Measurements from ENCODE around the gene NOTUM.

NOTUM gene

GRCh38 chr17:81961087-81961511, at the start of gene NOTUM:
TSS of gene NOTUM (minus strand) at chr17:81961187. CDS start at chr17:81960909, 278 bp downstream.
- no peak within 1 kb of the TSS for H3K27ac ChIP-seq
- ChIA-PET POLR2A (ENCODE audit: low non-redundant PET) (no interaction called here), CTCF (interaction anchor here (1.4 to 3.2 kb wide), 5 partner anchors 22 to 76 kb away, joined by 4 to 128 read pairs (median 12); partner anchors contain the start of genes CENPX, DCXR and LRRC45)
- TF ChIP-seq CTCF (conservative IDR thresholded peaks at IDR 0.05; ENCODE audit: low read depth), result peak; percentile 60
- no peak for DNase-seq (ENCODE audit: low spot score)

GRCh38 chr17:82009413-82009812, 48.4 kb upstream of the NOTUM start:
- no peak for TF ChIP-seq CTCF (conservative IDR thresholded peaks at IDR 0.05; ENCODE audit: low read depth)
- CTCF ChIA-PET, result interaction anchor here (4.7 kb wide), 1 partner anchor 12 kb away, joined by 25 read pairs; no protein-coding TSS in a partner anchor
- POLR2A ChIA-PET (ENCODE audit: low non-redundant PET), result no interaction called here
- no peak overlapping the region; the same call in 1 of the 2 replicates for H3K27ac ChIP-seq
- no peak for DNase-seq (ENCODE audit: low spot score)

GRCh38 chr17:82008941-82009405, 48.0 kb upstream of the NOTUM start:
- peak overlapping the region; percentile 1; the same call in 1 of the 2 replicates for H3K27ac ChIP-seq
- no peak for DNase-seq (ENCODE audit: low spot score)
- POLR2A ChIA-PET (ENCODE audit: low non-redundant PET), result no interaction called here
- CTCF ChIA-PET, result interaction anchor here (0.6 to 4.7 kb wide), 2 partner anchors 12 to 126 kb away, joined by 3 to 25 read pairs; no protein-coding TSS in a partner anchor
- TF ChIP-seq CTCF (conservative IDR thresholded peaks at IDR 0.05; ENCODE audit: low read depth), result no peak

DNA sequence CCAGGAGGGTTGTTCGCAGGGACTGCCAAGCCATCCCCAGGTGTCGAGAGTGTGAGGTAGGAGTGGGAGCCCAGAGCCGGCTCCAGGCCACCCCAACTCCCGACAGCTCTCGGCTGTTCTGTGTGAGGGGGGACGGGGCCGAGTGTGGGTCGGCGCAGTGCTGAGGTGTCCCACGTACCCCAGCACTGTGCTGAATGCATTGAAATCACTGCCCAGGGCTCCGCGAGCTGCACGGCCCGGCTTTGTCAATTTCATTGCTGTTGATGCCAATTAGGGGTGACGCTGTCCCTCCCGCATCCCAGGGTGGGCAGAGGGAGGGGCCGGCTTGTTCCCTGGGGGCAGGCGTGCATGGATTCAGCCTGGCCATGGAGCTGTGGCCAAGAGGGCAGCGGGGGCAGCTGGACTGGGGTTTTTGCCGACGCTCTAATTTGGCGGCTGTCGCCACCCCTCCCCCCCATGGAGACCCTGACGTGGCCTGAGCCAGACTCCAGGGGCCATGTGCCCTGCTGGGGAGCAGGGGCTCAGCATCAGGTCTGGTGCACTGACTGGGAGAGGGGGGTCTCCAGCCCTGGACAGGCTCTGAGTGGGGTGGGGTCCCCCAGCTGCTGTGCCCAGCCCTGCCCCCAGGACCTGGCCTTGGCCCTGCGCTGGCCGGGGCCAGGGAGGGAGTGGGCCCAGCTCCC, 47.4 kb upstream of the NOTUM start:
- peak overlapping the region; percentile 95; the same call in 1 of the 2 replicates for H3K27ac ChIP-seq
- TF ChIP-seq CTCF (conservative IDR thresholded peaks at IDR 0.05; ENCODE audit: low read depth), result no peak
- ChIA-PET CTCF (interaction anchor here (0.6 to 4.7 kb wide), 2 partner anchors 13 to 125 kb away, joined by 3 to 25 read pairs; no protein-coding TSS in a partner anchor), POLR2A (ENCODE audit: low non-redundant PET) (no interaction called here)
- DNase-seq (ENCODE audit: low spot score), result no peak

GRCh38 chr17:82007495-82008257, 46.7 kb upstream of the NOTUM start:
- TF ChIP-seq CTCF (conservative IDR thresholded peaks at IDR 0.05; ENCODE audit: low read depth), result no peak
- DNase-seq (ENCODE audit: low spot score), result no peak
- POLR2A ChIA-PET (ENCODE audit: low non-redundant PET), result no interaction called here
- H3K27ac ChIP-seq, result peak overlapping the region; percentile 95
- CTCF ChIA-PET, result interaction anchor here (4.7 kb wide), 1 partner anchor 13 kb away, joined by 25 read pairs; no protein-coding TSS in a partner anchor

- TF ChIP-seq CTCF (conservative IDR thresholded peaks at IDR 0.05; ENCODE audit: low read depth), result no peak
- H3K27ac ChIP-seq, result peak overlapping the region; percentile 95
- CTCF ChIA-PET, result no interaction called here
- POLR2A ChIA-PET (ENCODE audit: low non-redundant PET), result no interaction called here
- no peak for DNase-seq (ENCODE audit: low spot score)
Measured at GRCh38 chr17:82007228-82007494, 46.2 kb upstream of the NOTUM start.
